ENCODE data around the gene MARS2.

- no peak for TF ChIP-seq POLR2AphosphoS5 (IDR thresholded peaks at IDR 0.05; ENCODE audit: low read depth, low read length)
- TF ChIP-seq POLR2A (IDR thresholded peaks at IDR 0.05; ENCODE audit: low read depth, low read length) = no peak
Observed at GRCh38 chr2:197673106-197673505, 32.1 kb upstream of the MARS2 start.

Data from GM12892 (cell line).